HFFc6 (cell line): ENCODE results near the gene GRIA4. TPM values are rescaled to one million over a fixed set of nuclear protein-coding genes. Genes with fewer than 3 reads are reported as not detected.

Experiments
- DNase-seq: peaks from one replicate; pipeline ENCODE4 v3.0.0-alpha.2; 2018
- H3K27ac Mint-ChIP-seq: 2 replicates; pipeline ENCODE4 v1.8.0; 2020; ENCODE audit warnings: mild to moderate bottlenecking, mixed read lengths
- H3K27me3 Mint-ChIP-seq: 2 replicates; pipeline ENCODE4 v1.8.0; 2021; ENCODE audit warnings: mild to moderate bottlenecking, moderate library complexity, mixed read lengths; ENCODE audit not compliant: insufficient read depth
- H3K36me3 Mint-ChIP-seq: 2 replicates; pipeline ENCODE4 v1.8.0; 2021; ENCODE audit warnings: low read depth, mixed read lengths
- H3K4me1 Mint-ChIP-seq: 2 replicates; pipeline ENCODE4 v1.8.0; 2020; ENCODE audit warnings: low read depth, mixed read lengths
- H3K4me3 Mint-ChIP-seq: 2 replicates; pipeline ENCODE4 v1.8.0; 2020; ENCODE audit warnings: mild to moderate bottlenecking, moderate library complexity, mixed read lengths
- H3K9me3 Mint-ChIP-seq: 2 replicates; pipeline ENCODE4 v1.8.0; 2020; ENCODE audit warnings: mild to moderate bottlenecking, mixed read lengths
- CTCF ChIP-seq: fragments of 200-600 bp; sonication (generic); IDR thresholded peaks from 2 replicates; pipeline ENCODE4 v1.5.0; 2021; ENCODE audit warnings: antibody characterized with exemption, mild to moderate bottlenecking
- total RNA-seq, 6 experiments: library from RNA; stranded (reverse); fragmentation: NEBNext Ultra II Directional; extraction: Animal tissue kit (Norgen Biotek cat#: 25700); gene quantifications; 2 replicates in 1 of 6; 3 replicates in 5 of 6; pipeline ENCODE4 v1.2.3, GENCODE V29; 2021

GRIA4 gene
- total RNA-seq, 6 experiments from 2014 or later = not detected

DNA sequence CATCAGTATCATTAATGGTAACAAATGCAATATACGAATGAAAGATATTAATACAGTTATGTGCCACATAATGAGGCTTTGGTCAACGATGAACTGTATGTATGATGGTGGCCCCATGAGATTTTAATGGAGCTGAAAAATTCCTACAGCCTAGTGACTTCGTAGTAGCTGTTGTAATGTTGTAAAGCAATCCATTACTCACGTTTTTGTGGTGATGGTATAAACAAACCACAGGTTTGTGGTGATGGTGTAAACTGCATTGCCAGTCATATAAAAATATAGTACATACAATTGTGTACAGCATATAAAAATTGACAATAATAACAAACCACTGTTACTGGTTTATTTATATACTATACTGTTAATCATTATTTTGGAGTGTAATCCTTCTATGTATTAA is 27.4 kb upstream of the GRIA4 start:
- Mint-ChIP-seq H3K27me3 (no peaks in the 10 kb centered on the region), H3K27ac (no peak overlapping the region), H3K36me3 (no peaks in the 10 kb centered on the region), H3K9me3 (peaks cover 4% of the 10 kb centered on the region; the same call in 1 of the 2 replicates), H3K4me1 (no peaks in the 10 kb centered on the region; the same call in 1 of the 2 replicates), H3K4me3 (no peak overlapping the region)
- no peak for DNase-seq
- TF ChIP-seq CTCF = no peak

GRCh38 chr11:105588001-105588400 is 21.9 kb upstream of the GRIA4 start:
- Mint-ChIP-seq H3K27ac (no peak overlapping the region), H3K9me3 (peaks cover 4% of the 10 kb centered on the region; the same call in 1 of the 2 replicates), H3K4me1 (peaks cover 9% of the 10 kb centered on the region), H3K4me3 (no peak overlapping the region), H3K36me3 (no peaks in the 10 kb centered on the region), H3K27me3 (no peaks in the 10 kb centered on the region)
- DNase-seq = peak; percentile 37
- no peak for TF ChIP-seq CTCF

GRCh38 chr11:105589346-105589745 is 20.5 kb upstream of the GRIA4 start:
- Mint-ChIP-seq H3K4me1 (peaks cover 9% of the 10 kb centered on the region), H3K36me3 (no peaks in the 10 kb centered on the region), H3K27me3 (no peaks in the 10 kb centered on the region; the same call in 1 of the 2 replicates), H3K4me3 (no peak overlapping the region), H3K9me3 (peaks cover 8% of the 10 kb centered on the region; the same call in 1 of the 2 replicates), H3K27ac (no peak overlapping the region)
- TF ChIP-seq CTCF = no peak
- no peak for DNase-seq

GRCh38 chr11:105592035-105592434 is 17.8 kb upstream of the GRIA4 start:
- no peaks in the 10 kb centered on the region; the same call in 1 of the 2 replicates for H3K27me3 Mint-ChIP-seq
- H3K4me1 Mint-ChIP-seq = peaks cover 9% of the 10 kb centered on the region
- DNase-seq = no peak
- H3K36me3 Mint-ChIP-seq = no peaks in the 10 kb centered on the region
- H3K9me3 Mint-ChIP-seq = peaks cover 4% of the 10 kb centered on the region; the same call in 1 of the 2 replicates
- TF ChIP-seq CTCF = no peak
- H3K4me3 Mint-ChIP-seq = no peak overlapping the region
- H3K27ac Mint-ChIP-seq = no peak overlapping the region

GRCh38 chr11:105598371-105598770 is 11.5 kb upstream of the GRIA4 start:
- Mint-ChIP-seq H3K27me3 (peaks cover 1% of the 10 kb centered on the region; the same call in 1 of the 2 replicates), H3K36me3 (no peaks in the 10 kb centered on the region), H3K9me3 (peaks cover 4% of the 10 kb centered on the region; the same call in 1 of the 2 replicates), H3K4me1 (no peaks in the 10 kb centered on the region), H3K4me3 (no peak overlapping the region), H3K27ac (no peak overlapping the region)
- DNase-seq = no peak
- no peak for TF ChIP-seq CTCF

DNA sequence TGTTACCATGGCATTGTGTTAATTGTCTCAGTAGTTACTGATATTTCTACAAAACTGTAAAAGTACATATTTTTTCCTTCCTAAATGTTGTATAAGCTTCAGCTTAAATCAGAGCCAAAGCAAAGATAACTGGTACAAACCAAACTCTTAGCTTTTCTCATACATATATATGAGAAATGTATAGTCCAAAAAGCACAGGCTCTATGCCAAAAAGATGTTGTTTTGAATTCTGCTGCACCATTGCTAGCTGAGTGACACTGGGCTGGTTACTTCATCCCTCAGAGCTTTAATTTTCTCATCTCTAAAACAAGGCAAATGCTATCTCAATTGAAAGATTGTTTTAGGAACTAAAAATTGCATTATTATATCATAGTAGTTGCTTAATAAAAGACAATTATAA is 6.7 kb upstream of the GRIA4 start:
- no peak for DNase-seq
- no peak overlapping the region for H3K4me3 Mint-ChIP-seq
- no peak overlapping the region for H3K27ac Mint-ChIP-seq
- no peaks in the 10 kb centered on the region for H3K4me1 Mint-ChIP-seq
- no peak for TF ChIP-seq CTCF
- peaks cover 4% of the 10 kb centered on the region; the same call in 1 of the 2 replicates for H3K27me3 Mint-ChIP-seq
- H3K9me3 Mint-ChIP-seq = no peaks in the 10 kb centered on the region
- H3K36me3 Mint-ChIP-seq = no peaks in the 10 kb centered on the region
